ENCODE results near the gene AKR1A1. TPM values are rescaled to one million over a fixed set of nuclear protein-coding genes. Genes with fewer than 3 reads are reported as not detected.
A peak's percentile ranks its signal among the peaks of the same experiment; 100 is the strongest.

The AKR1A1 gene
- total RNA-seq, 3 donors from 2014 or later = 231 to 243 (median 243) TPM

- H3K27me3 Mint-ChIP-seq (ENCODE audit: low read depth) = no peaks in the 10 kb centered on the region
- no peak overlapping the region for H3K4me3 Mint-ChIP-seq
- H3K36me3 Mint-ChIP-seq (ENCODE audit: insufficient read depth) = peaks cover 48% of the 10 kb centered on the region
- no peaks in the 10 kb centered on the region for H3K9me3 Mint-ChIP-seq
- H3K4me1 Mint-ChIP-seq (ENCODE audit: low read depth) = peaks cover 20% of the 10 kb centered on the region
- no peak for ATAC-seq
- DNase-seq = no peak
These were observed 56.9 kb downstream of the AKR1A1 start for GRCh38 chr1:45607404-45608074.

GRCh38 chr1:45608175-45609156 is 57.8 kb downstream of the AKR1A1 start:
- no peak overlapping the region for H3K4me3 Mint-ChIP-seq
- peak in 1 of 2 donors; percentile 20 for ATAC-seq
- no peak for DNase-seq
- peaks cover 50% of the 10 kb centered on the region for H3K36me3 Mint-ChIP-seq (ENCODE audit: insufficient read depth)
- H3K9me3 Mint-ChIP-seq = no peaks in the 10 kb centered on the region
- H3K27me3 Mint-ChIP-seq (ENCODE audit: low read depth) = no peaks in the 10 kb centered on the region
- peaks cover 20% of the 10 kb centered on the region for H3K4me1 Mint-ChIP-seq (ENCODE audit: low read depth)

- DNase-seq = no peak
- no peak for ATAC-seq
- H3K36me3 Mint-ChIP-seq (ENCODE audit: insufficient read depth) = peaks cover 53% of the 10 kb centered on the region
- no peaks in the 10 kb centered on the region for H3K9me3 Mint-ChIP-seq
- H3K4me1 Mint-ChIP-seq (ENCODE audit: low read depth) = peaks cover 19% of the 10 kb centered on the region
- H3K4me3 Mint-ChIP-seq = no peak overlapping the region
- no peaks in the 10 kb centered on the region for H3K27me3 Mint-ChIP-seq (ENCODE audit: low read depth)
These were observed 60.1 kb downstream of the AKR1A1 start for GRCh38 chr1:45610589-45611226.

- DNase-seq = no peak
- Mint-ChIP-seq H3K9me3 (no peaks in the 10 kb centered on the region), H3K27me3 (ENCODE audit: low read depth) (no peaks in the 10 kb centered on the region), H3K4me1 (ENCODE audit: low read depth) (peaks cover 6% of the 10 kb centered on the region), H3K36me3 (ENCODE audit: insufficient read depth) (peaks cover 53% of the 10 kb centered on the region), H3K4me3 (no peak overlapping the region)
- ATAC-seq = no peak
These were observed 62.4 kb downstream of the AKR1A1 start for GRCh38 chr1:45612941-45613579.

GRCh38 chr1:45615885-45616284 is 65.3 kb downstream of the AKR1A1 start:
- H3K4me1 Mint-ChIP-seq (ENCODE audit: low read depth) = no peaks in the 10 kb centered on the region
- H3K27me3 Mint-ChIP-seq (ENCODE audit: low read depth) = no peaks in the 10 kb centered on the region
- peaks cover 49% of the 10 kb centered on the region for H3K36me3 Mint-ChIP-seq (ENCODE audit: insufficient read depth)
- no peak for DNase-seq
- H3K9me3 Mint-ChIP-seq = no peaks in the 10 kb centered on the region
- no peak overlapping the region for H3K4me3 Mint-ChIP-seq
- ATAC-seq = no peak

- Mint-ChIP-seq H3K4me1 (ENCODE audit: low read depth) (no peaks in the 10 kb centered on the region), H3K9me3 (no peaks in the 10 kb centered on the region), H3K27me3 (ENCODE audit: low read depth) (no peaks in the 10 kb centered on the region), H3K4me3 (no peak overlapping the region), H3K36me3 (ENCODE audit: insufficient read depth) (peaks cover 43% of the 10 kb centered on the region)
- ATAC-seq = no peak
- DNase-seq = no peak
These were observed 67.0 kb downstream of the AKR1A1 start for GRCh38 chr1:45617618-45618017.

GRCh38 chr1:45619149-45619921 is 68.7 kb downstream of the AKR1A1 start:
- H3K9me3 Mint-ChIP-seq = no peaks in the 10 kb centered on the region
- H3K36me3 Mint-ChIP-seq (ENCODE audit: insufficient read depth) = peaks cover 45% of the 10 kb centered on the region
- ATAC-seq (peak in 1 of 2 donors; percentile 7), DNase-seq (no peak)
- no peaks in the 10 kb centered on the region for H3K4me1 Mint-ChIP-seq (ENCODE audit: low read depth)
- H3K27me3 Mint-ChIP-seq (ENCODE audit: low read depth) = no peaks in the 10 kb centered on the region
- H3K4me3 Mint-ChIP-seq = no peak overlapping the region

Other genes with a start within 250 kb of the AKR1A1 start
- gene HPDL, start 223.9 kb upstream of the AKR1A1 start, total RNA-seq = 10 to 100 TPM; 32.9 to 55.9 (median 45.6) TPM
- gene TOE1, start 210.7 kb upstream of the AKR1A1 start, total RNA-seq = 10 to 100 TPM; 43.2 to 49.2 (median 45.8) TPM
- gene MUTYH, start 210.4 kb upstream of the AKR1A1 start, total RNA-seq = 10 to 100 TPM; 52.0 to 57.0 (median 54.4) TPM
- 1 to 10 TPM; 2.0 to 2.5 (median 2.3) TPM for gene TESK2, start 59.7 kb upstream of the AKR1A1 start, total RNA-seq
- 1 to 10 TPM; 1.3 to 1.9 (median 1.7) TPM for gene CCDC163, start 50.8 kb upstream of the AKR1A1 start, total RNA-seq
- 10 to 100 TPM in 1 of 3 donors, 1 to 10 TPM in 2; 6.7 to 10.6 (median 9.7) TPM for gene MMACHC, start 50.5 kb upstream of the AKR1A1 start, total RNA-seq
- 100 to 1,000 TPM; 820 to 951 (median 896) TPM for gene PRDX1, start 28.9 kb upstream of the AKR1A1 start, total RNA-seq
- 100 to 1,000 TPM; 243 to 271 (median 268) TPM for gene NASP, start 33.2 kb downstream of the AKR1A1 start, total RNA-seq
- gene CCDC17, start 73.2 kb downstream of the AKR1A1 start, total RNA-seq = 1 to 10 TPM; 1.1 to 2.3 (median 1.6) TPM
- gene GPBP1L1, start 135.7 kb downstream of the AKR1A1 start, total RNA-seq = 10 to 100 TPM; 76.0 to 95.6 (median 93.2) TPM
- 10 to 100 TPM; 38.1 to 42.9 (median 40.6) TPM for gene TMEM69, start 137.4 kb downstream of the AKR1A1 start, total RNA-seq
- 10 to 100 TPM; 11.3 to 11.7 (median 11.6) TPM for gene IPP, start 199.8 kb downstream of the AKR1A1 start, total RNA-seq

All from activated T-cell treated with anti-CD3 and anti-CD28 coated beads, Interleukin-2, amount 50 U/mL, for 4 hours (primary cell).